Measurements from ENCODE around the gene NAB1. TPM values are rescaled to one million over a fixed set of nuclear protein-coding genes. Genes with fewer than 3 reads are reported as not detected.

NAB1 gene
- total RNA-seq, 1 donor from 2014 or later, result 71.5 TPM

DNA sequence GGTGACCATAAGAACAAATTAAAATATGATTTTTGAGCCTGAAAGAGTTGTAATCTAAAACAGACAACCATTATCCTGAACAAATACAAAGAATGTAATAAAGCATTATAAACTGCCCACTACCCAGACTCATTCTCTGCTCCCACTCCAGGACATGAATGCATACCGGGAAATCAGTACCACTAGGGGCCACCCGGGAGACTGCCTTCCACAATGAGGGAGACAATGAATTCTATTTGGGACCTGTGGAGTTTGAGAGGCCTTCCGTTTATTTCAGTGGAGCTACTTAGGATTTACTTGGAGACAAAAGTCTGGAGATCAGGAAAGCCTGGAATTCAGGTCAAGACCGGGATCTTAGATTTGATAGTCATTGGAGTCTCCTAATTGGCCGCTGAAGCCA lies 50.0 kb downstream of the NAB1 start:
- no peak for TF ChIP-seq EZH2phosphoT487 (IDR thresholded peaks at IDR 0.05)
- TF ChIP-seq, protein P1, sequence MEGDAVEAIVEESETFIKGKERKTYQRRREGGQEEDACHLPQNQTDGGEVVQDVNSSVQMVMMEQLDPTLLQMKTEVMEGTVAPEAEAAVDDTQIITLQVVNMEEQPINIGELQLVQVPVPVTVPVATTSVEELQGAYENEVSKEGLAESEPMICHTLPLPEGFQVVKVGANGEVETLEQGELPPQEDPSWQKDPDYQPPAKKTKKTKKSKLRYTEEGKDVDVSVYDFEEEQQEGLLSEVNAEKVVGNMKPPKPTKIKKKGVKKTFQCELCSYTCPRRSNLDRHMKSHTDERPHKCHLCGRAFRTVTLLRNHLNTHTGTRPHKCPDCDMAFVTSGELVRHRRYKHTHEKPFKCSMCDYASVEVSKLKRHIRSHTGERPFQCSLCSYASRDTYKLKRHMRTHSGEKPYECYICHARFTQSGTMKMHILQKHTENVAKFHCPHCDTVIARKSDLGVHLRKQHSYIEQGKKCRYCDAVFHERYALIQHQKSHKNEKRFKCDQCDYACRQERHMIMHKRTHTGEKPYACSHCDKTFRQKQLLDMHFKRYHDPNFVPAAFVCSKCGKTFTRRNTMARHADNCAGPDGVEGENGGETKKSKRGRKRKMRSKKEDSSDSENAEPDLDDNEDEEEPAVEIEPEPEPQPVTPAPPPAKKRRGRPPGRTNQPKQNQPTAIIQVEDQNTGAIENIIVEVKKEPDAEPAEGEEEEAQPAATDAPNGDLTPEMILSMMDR (IDR thresholded peaks at IDR 0.05), result peak; percentile 47
- Histone ChIP-seq H2AFZ (replicated peaks) (no peak overlapping the region), H3K27ac (no peak overlapping the region), H3K9me3 (ENCODE audit: low read depth) (no peaks in the 10 kb centered on the region), H3K4me1 (peaks cover 44% of the 10 kb centered on the region), H3K27me3 (no peaks in the 10 kb centered on the region), H3K4me2 (peak overlapping the region; percentile 12), H3K9ac (no peak overlapping the region), H3F3A (ENCODE audit: low read depth) (peaks cover 41% of the 10 kb centered on the region), H3K36me3 (no peaks in the 10 kb centered on the region), H3K79me2 (ENCODE audit: low read depth) (no peaks in the 10 kb centered on the region), H4K20me1 (ENCODE audit: low read depth) (peaks cover 5% of the 10 kb centered on the region), H3K4me3 (no peak overlapping the region)
- H3K27ac Mint-ChIP-seq, result no peak overlapping the region
- peak; percentile 77 for DNase-seq (ENCODE audit: low spot score)
- no peaks in the 10 kb centered on the region for H3K27me3 Mint-ChIP-seq (ENCODE audit: insufficient read depth, low read depth)
- H3K9me3 Mint-ChIP-seq, result no peaks in the 10 kb centered on the region
- no peaks in the 10 kb centered on the region for H3K36me3 Mint-ChIP-seq
- no peak overlapping the region for H3K4me3 Mint-ChIP-seq
- H3K4me1 Mint-ChIP-seq, result peaks cover 22% of the 10 kb centered on the region

DNA sequence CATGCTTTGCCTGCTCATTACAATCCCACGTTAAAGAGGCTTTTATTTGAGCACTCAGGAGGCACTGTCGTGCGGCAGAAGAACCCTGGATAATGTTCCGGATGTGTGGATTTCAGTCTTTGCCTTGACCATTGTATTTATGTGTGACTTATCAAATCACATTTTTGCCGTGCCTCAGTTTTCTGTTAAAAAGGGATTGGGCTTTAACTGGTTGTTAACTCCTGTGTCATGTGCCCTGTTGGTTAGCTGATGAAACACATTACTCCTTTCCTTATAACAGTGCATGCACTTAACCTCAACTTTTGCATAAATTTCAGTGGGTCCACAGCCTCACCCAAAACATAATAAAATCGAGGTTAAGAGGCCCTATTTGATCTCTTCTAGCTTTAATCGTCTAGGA lies 52.7 kb downstream of the NAB1 start:
- no peak for DNase-seq (ENCODE audit: low spot score)
- H3K36me3 ChIP-seq, result no peaks in the 10 kb centered on the region
- no peak overlapping the region for H3K4me3 ChIP-seq
- Mint-ChIP-seq H3K9me3 (no peaks in the 10 kb centered on the region), H3K4me3 (no peak overlapping the region), H3K27me3 (ENCODE audit: insufficient read depth, low read depth) (no peaks in the 10 kb centered on the region), H3K4me1 (peaks cover 18% of the 10 kb centered on the region), H3K27ac (no peak overlapping the region), H3K36me3 (no peaks in the 10 kb centered on the region)
- H3K9me3 ChIP-seq (ENCODE audit: low read depth), result no peaks in the 10 kb centered on the region
- TF ChIP-seq, protein P1 (IDR thresholded peaks at IDR 0.05), result no peak
- TF ChIP-seq EZH2 (IDR thresholded peaks at IDR 0.05) (no peak), EZH2phosphoT487 (IDR thresholded peaks at IDR 0.05) (no peak)
- no peaks in the 10 kb centered on the region for H3K79me2 ChIP-seq (ENCODE audit: low read depth)
- no peak overlapping the region for H2AFZ ChIP-seq (replicated peaks)
- peaks cover 32% of the 10 kb centered on the region for H3F3A ChIP-seq (ENCODE audit: low read depth)
- no peak overlapping the region for H3K4me2 ChIP-seq
- H3K27ac ChIP-seq, result no peak overlapping the region
- no peaks in the 10 kb centered on the region for H3K27me3 ChIP-seq
- H4K20me1 ChIP-seq (ENCODE audit: low read depth), result peaks cover 4% of the 10 kb centered on the region
- H3K9ac ChIP-seq, result no peak overlapping the region
- peaks cover 34% of the 10 kb centered on the region for H3K4me1 ChIP-seq

DNA sequence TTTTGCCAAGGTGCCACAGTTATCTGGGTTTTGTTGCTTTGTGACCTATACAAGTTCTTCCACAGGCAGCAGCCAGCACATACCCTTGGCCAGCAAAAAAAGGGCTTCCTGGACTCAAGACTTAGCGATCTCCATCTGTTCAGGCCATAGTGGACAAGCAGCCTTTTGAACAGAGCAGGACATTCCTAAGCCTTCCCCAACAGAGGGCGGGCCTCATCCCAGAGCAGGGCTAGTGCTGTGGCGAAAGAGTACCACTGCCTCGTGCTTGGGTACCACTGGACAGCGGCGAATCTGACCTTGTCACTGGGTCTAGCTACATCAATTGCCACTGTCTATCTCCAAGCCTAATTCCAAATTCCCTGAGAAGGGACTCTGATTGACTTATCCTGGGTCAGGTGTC lies 56.4 kb downstream of the NAB1 start:
- Histone ChIP-seq H2AFZ (replicated peaks) (no peak overlapping the region), H3K4me2 (no peak overlapping the region), H3K27ac (no peak overlapping the region), H3K4me1 (peaks cover 5% of the 10 kb centered on the region), H3F3A (ENCODE audit: low read depth) (no peaks in the 10 kb centered on the region), H3K9ac (no peak overlapping the region), H3K36me3 (no peaks in the 10 kb centered on the region), H4K20me1 (ENCODE audit: low read depth) (no peaks in the 10 kb centered on the region), H3K4me3 (no peak overlapping the region), H3K79me2 (ENCODE audit: low read depth) (no peaks in the 10 kb centered on the region), H3K27me3 (no peaks in the 10 kb centered on the region), H3K9me3 (ENCODE audit: low read depth) (no peaks in the 10 kb centered on the region)
- H3K4me1 Mint-ChIP-seq, result no peaks in the 10 kb centered on the region
- H3K9me3 Mint-ChIP-seq, result peaks cover 3% of the 10 kb centered on the region
- no peak overlapping the region for H3K27ac Mint-ChIP-seq
- no peak for DNase-seq (ENCODE audit: low spot score)
- no peaks in the 10 kb centered on the region for H3K27me3 Mint-ChIP-seq (ENCODE audit: insufficient read depth, low read depth)
- no peak for TF ChIP-seq EZH2 (IDR thresholded peaks at IDR 0.05)
- no peak for TF ChIP-seq EZH2phosphoT487 (IDR thresholded peaks at IDR 0.05)
- TF ChIP-seq, protein P1 (IDR thresholded peaks at IDR 0.05), result no peak
- no peak overlapping the region for H3K4me3 Mint-ChIP-seq
- no peaks in the 10 kb centered on the region for H3K36me3 Mint-ChIP-seq
